SU-DHL-6 (cell line): ENCODE results near the gene ABHD5.

Experiments used
- CTCF ChIP-seq: fragments of 200-600 bp; sonication (generic); IDR thresholded peaks from one replicate; pipeline ENCODE4 v1.5.1; 2017; ENCODE audit warnings: antibody characterized with exemption, mild to moderate bottlenecking, low read length, moderate library complexity; ENCODE audit not compliant: insufficient read depth, poor library complexity, severe bottlenecking
- EZH2phosphoT487 ChIP-seq: fragments of 200-600 bp; sonication (generic), shearing (Covaris generic); conservative IDR thresholded peaks from 2 replicates; pipeline ENCODE4 v1.6.1; 2018; ENCODE audit warnings: mild to moderate bottlenecking, antibody characterized with exemption, low read length, moderate library complexity, mixed read lengths

DNA sequence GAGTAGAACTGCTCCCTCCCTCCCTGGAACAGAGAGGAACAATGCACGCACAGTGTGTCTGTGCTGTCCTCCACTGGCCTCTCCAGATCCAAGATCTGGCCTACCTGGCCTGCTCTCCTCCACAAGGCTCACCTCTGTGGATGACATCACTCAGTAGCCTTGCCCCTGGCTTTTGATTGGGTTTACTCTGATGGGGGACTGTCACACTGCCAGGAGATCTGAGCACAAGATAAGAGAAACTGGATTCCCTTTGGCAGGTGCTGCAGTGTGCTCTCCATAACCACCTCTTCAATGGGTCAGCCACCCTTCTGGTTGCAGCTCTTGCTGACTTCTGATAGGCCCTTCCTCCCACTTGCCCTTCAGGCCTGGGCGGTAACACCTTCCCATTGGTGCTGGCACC is 46.3 kb upstream of the ABHD5 start:
- TF ChIP-seq CTCF = no peak
- TF ChIP-seq EZH2phosphoT487 = no peak
